Iris pigment epithelial cell (primary cell): ENCODE data around the gene PDE1A.

Source experiments
- DNase-seq: peaks from one replicate; pipeline ENCODE4 v3.0.0-alpha.2; 2011; ENCODE audit warnings: low read depth

PDE1A gene

GRCh38 chr2:182267971-182268370 lies 158.9 kb downstream of the PDE1A start:
- no peak for DNase-seq

GRCh38 chr2:182266909-182267308 lies 159.9 kb downstream of the PDE1A start:
- DNase-seq = no peak

- no peak for DNase-seq
Observed at GRCh38 chr2:182265718-182266117, 161.1 kb downstream of the PDE1A start.

GRCh38 chr2:182261860-182262387 lies 164.9 kb downstream of the PDE1A start:
- DNase-seq = no peak

- peak; percentile 43 for DNase-seq
Observed at GRCh38 chr2:182259629-182260150, 167.1 kb downstream of the PDE1A start.

- DNase-seq = no peak
Observed at GRCh38 chr2:182252534-182252933, 174.3 kb downstream of the PDE1A start.

- no peak for DNase-seq
Observed at GRCh38 chr2:182248898-182249297, 177.9 kb downstream of the PDE1A start.

- DNase-seq = no peak
Observed at GRCh38 chr2:182248362-182248761, 178.5 kb downstream of the PDE1A start.

GRCh38 chr2:182247831-182248230 lies 179.0 kb downstream of the PDE1A start:
- DNase-seq = no peak

- no peak for DNase-seq
Observed at GRCh38 chr2:182245963-182246362, 180.9 kb downstream of the PDE1A start.

- DNase-seq = no peak
Observed at GRCh38 chr2:182242609-182243008, 184.2 kb downstream of the PDE1A start.

- no peak for DNase-seq
Observed at GRCh38 chr2:182241936-182242335, 184.9 kb downstream of the PDE1A start.

GRCh38 chr2:182240862-182241371 lies 185.9 kb downstream of the PDE1A start:
- DNase-seq = peak; percentile 42

GRCh38 chr2:182230561-182230960 lies 196.3 kb downstream of the PDE1A start:
- no peak for DNase-seq

- DNase-seq = peak; percentile 28
Observed at GRCh38 chr2:182229297-182229696, 197.5 kb downstream of the PDE1A start.

GRCh38 chr2:182228741-182229140 lies 198.1 kb downstream of the PDE1A start:
- DNase-seq = peak; percentile 11

- no peak for DNase-seq
Observed at GRCh38 chr2:182228073-182228473, 198.8 kb downstream of the PDE1A start.

GRCh38 chr2:182226807-182227206 lies 200.0 kb downstream of the PDE1A start:
- no peak for DNase-seq

GRCh38 chr2:182224669-182225068 lies 202.2 kb downstream of the PDE1A start:
- DNase-seq = no peak

GRCh38 chr2:182220998-182221397 lies 205.8 kb downstream of the PDE1A start:
- DNase-seq = no peak

- no peak for DNase-seq
Observed at GRCh38 chr2:182220335-182220734, 206.5 kb downstream of the PDE1A start.

GRCh38 chr2:182210669-182211068 lies 216.2 kb downstream of the PDE1A start:
- DNase-seq = no peak

GRCh38 chr2:182208421-182208820 lies 218.4 kb downstream of the PDE1A start:
- no peak for DNase-seq

GRCh38 chr2:182207049-182207746 lies 219.6 kb downstream of the PDE1A start:
- no peak for DNase-seq
